SH-SY5Y (cell line): ENCODE measurements around the gene LPCAT2.

Experiments
- GATA2 ChIP-seq: IDR thresholded peaks from 2 replicates; pipeline ENCODE4 v1.6.1; 2011; ENCODE audit warnings: mild to moderate bottlenecking, low read depth, low read length
- GATA3 ChIP-seq: IDR thresholded peaks from 2 replicates; pipeline ENCODE4 v1.6.1; 2011; ENCODE audit warnings: low read depth, mild to moderate bottlenecking, low read length, moderate library complexity

DNA sequence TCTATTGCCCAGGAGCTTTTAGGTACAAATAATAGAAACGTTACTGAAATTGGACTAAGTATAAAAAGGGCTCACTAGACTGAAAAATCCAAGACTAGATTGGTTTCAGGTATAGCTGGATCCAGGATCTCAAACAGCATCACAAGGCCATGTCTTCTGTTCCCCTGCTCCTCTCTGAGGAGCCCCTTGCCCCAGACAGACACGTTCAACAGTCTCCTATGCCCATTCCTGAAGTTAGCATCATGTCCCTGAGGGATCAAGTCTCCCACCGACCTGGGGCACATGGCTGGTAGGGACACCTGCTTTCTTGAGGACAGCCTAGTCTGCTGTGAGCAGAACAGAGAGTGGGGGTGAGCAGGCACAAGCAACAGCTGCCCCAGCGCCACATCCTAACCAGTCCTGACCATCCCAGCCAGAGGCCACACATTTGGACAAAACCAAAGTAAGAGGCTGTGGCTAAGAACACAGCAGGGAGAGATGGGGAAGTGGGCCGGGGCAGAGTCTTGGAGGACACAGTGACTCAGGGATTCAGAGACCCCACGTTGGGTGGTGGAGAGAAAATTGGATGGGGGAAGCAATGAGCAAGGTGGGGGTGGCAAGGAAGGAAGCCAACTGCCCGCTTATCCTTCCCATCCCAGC is 40.4 kb upstream of the LPCAT2 start:
- TF ChIP-seq GATA2, result no peak
- no peak for TF ChIP-seq GATA3
